Choroid plexus epithelial cell (primary cell): Measurements from ENCODE around the gene TATDN3.
A peak's percentile ranks its signal among the peaks of the same experiment; 100 is the strongest.

ENCODE experiments used
- DNase-seq: peaks from one replicate; pipeline ENCODE4 v3.0.0-alpha.2; 2010; ENCODE audit warnings: low read depth
- H3K4me3 ChIP-seq: 2 replicates; pipeline ENCODE4 v1.5.1; 2011; ENCODE audit warnings: low read depth, mild to moderate bottlenecking, control low read depth, low read length, moderate library complexity
- TF ChIP-seq, protein P1 (sequence below): conservative IDR thresholded peaks from 2 replicates; pipeline ENCODE4 v1.5.1; 2011; ENCODE audit warnings: low read depth, mild to moderate bottlenecking, control low read depth, inconsistent platforms, low read length, moderate library complexity

TATDN3 gene

DNA sequence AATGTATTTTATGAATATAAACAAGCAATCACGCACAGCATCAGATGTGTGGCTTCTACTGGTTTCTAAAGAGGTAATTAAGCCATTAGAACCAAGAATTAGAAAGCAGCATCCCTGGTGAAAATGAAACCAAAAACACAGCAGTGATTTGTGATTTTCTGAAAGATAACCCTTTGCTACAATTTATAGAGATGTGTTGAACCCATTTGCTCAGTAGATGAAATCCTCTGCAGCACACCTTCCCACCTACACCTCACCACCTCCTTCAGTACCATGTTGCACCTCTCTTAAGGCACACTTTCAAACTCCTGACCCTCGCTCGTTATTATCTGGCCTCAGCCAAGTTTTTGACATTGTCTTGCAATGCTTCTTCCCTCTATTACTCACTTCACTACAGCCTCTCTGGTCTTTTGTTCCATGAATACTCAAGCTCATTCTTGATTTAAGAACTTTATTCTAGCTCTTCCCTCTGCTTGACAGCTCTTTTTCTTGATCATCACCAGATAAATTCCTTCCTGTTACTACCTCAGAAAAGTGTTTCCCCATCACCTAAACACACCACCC, 38.7 kb upstream of the TATDN3 start:
- peak overlapping the region; percentile 14 for H3K4me3 ChIP-seq
- TF ChIP-seq, protein P1, sequence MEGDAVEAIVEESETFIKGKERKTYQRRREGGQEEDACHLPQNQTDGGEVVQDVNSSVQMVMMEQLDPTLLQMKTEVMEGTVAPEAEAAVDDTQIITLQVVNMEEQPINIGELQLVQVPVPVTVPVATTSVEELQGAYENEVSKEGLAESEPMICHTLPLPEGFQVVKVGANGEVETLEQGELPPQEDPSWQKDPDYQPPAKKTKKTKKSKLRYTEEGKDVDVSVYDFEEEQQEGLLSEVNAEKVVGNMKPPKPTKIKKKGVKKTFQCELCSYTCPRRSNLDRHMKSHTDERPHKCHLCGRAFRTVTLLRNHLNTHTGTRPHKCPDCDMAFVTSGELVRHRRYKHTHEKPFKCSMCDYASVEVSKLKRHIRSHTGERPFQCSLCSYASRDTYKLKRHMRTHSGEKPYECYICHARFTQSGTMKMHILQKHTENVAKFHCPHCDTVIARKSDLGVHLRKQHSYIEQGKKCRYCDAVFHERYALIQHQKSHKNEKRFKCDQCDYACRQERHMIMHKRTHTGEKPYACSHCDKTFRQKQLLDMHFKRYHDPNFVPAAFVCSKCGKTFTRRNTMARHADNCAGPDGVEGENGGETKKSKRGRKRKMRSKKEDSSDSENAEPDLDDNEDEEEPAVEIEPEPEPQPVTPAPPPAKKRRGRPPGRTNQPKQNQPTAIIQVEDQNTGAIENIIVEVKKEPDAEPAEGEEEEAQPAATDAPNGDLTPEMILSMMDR = no peak
- no peak for DNase-seq

DNA sequence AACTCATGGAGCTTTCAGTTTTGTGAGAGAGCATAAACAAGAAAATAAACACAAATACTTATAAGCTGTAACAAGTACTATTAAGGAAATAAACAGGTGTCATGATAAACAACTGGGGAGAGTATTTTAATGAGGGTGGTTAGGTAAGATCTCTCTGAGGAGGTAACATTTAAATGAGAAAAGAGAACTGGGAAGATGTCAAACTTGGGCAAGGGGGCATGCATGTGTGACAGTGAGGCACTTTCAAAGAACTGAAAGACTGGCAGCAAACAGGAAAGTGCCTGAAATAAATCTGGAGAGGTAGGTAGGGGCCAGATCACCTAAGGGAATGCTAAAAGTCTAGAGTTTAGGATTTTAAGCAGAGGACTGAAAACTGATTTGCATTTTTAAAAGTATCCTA, 37.9 kb upstream of the TATDN3 start:
- H3K4me3 ChIP-seq = no peak overlapping the region
- TF ChIP-seq, protein P1 = no peak
- no peak for DNase-seq

DNA sequence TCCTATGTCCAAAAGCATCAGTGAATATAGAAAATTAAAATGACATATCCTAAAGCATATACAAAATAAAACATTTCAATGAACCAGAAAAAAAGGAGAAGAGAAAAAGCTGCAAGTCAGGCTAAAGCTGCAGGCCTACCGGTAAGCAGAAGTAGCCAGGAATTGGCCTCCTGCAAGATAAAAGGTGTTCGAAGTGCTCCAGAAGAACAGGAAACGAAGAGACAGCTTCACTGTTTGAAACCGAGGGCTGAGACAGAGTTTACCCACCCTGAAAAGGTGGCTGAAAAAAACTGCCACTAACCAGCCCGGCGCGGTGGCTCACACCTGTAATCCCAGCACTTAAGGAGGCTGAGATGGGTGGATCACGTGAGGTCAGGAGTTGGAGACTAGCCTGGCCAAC, 37.5 kb upstream of the TATDN3 start:
- H3K4me3 ChIP-seq = no peak overlapping the region
- DNase-seq = no peak
- TF ChIP-seq, protein P1 = no peak

DNA sequence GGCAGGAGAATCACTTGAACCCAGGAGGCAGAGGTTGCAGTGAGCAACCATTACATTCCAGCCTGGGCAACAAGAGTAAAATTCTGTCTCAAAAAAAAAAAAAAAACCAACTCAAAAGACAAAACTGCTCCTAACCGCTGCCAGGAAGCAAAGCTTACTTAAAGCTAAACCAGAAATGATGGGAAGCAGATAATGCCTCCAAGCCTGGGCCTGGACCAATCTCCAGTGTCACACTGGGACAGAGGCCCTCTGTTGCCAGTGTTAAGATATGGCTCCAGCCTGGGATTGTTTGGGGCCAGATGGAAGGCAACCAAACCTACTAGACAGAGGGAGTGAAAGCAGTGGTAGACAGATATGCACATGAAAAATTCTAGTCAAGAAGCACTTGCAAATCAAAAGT, 37.0 kb upstream of the TATDN3 start:
- TF ChIP-seq, protein P1 = no peak
- no peak overlapping the region for H3K4me3 ChIP-seq
- DNase-seq = no peak

DNA sequence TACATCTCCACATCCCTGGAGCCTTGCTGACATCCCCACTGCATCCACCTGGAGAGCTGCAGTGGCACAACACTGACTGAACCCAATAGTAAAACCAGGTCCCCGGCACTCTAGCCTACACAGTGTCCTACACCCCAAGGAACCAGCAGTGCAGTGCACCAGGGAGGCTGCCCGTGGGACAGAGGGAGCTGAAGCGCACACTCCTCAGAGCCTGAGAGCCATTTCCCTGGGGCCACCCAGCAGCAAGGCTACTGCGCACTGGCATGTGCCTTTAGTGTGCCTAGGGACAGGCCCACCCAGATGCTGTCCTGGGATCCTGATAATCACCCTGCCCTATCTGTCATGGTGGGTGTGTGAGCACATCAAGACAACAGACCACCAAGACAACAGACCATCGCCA, 32.0 kb upstream of the TATDN3 start:
- TF ChIP-seq, protein P1 = no peak
- H3K4me3 ChIP-seq = no peak overlapping the region
- DNase-seq = no peak

DNA sequence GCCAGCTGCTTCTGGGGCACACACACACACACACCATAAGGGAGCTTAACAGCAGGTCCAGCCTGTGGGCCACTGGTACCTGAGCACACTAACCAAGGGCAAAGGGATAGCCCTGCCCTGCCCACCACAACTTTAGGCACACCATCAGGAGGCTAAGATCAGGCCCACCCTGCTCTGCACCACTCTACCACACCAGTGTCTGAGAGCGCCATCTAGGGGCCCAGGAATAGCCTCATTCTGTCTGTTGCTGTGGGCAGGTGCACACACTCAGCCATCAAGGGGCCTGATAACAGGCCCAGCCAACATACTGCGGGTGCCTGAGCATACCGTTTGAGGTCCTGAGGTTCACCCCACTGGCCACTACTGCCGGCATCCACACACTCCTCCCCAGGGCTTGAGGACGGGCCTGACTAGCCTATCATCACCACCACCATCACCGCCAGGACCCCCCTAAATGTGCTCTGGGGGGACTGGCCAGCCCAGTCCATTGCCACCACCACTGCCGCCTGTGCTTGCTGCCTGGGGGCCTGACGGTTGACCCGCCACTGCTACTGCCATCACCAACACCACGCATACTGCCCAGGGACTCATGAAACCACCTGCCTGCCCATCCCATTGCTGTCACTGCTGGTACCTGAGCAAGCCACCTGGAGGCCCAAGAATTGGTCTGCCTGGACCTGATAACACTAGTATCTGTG, 31.4 kb upstream of the TATDN3 start:
- TF ChIP-seq, protein P1 = peak; percentile 55
- no peak for DNase-seq
- no peak overlapping the region for H3K4me3 ChIP-seq

DNA sequence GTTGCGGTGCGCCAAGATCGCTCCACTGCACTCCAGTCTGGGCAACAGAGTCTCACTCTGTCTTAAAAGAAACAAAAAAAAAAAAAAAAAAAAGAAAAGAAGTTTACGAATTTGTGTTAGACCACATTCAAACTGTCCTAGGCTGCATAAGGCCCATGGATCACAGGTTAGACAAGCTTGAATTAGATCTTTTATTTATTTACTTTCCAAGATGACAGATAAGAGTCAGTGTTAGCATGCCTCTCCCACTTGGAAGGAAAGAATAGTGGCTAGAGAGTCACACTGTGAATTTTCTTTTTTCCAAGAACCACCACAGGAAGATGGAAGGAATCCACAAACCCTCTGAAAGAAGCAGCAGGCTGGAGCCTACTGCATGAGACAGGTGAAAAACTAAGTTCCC, 29.5 kb upstream of the TATDN3 start:
- TF ChIP-seq, protein P1 = no peak
- H3K4me3 ChIP-seq = no peak overlapping the region
- no peak for DNase-seq
